Measurements from ENCODE around the gene DNAJB9. TPM values are rescaled to one million over a fixed set of nuclear protein-coding genes. Genes with fewer than 3 reads are reported as not detected.

Gene DNAJB9
- polyA plus RNA-seq, 1 donor (not counting 4 experiments of a cell fraction or from before 2014, with no cell fraction given): 13.4 TPM

- Histone ChIP-seq H2AFZ (ENCODE audit: control insufficient read depth, low read length) (no peak overlapping the region), H3K36me3 (ENCODE audit: control insufficient read depth in 2 of 2, extremely low read depth in 1 of 2, insufficient read depth in 2 of 2, low read length in 2 of 2) (no peaks in the 10 kb centered on the region), H3K4me2 (ENCODE audit: control insufficient read depth, extremely low read depth, insufficient read depth, low read depth, low read length) (no peak overlapping the region), H3K27me3 (ENCODE audit: control insufficient read depth, extremely low read depth, insufficient read depth, low read length) (no peaks in the 10 kb centered on the region), H3K4me3 (ENCODE audit: control insufficient read depth in 2 of 3, extremely low read depth in 1 of 3, insufficient read depth in 2 of 3, low read depth in 1 of 3, low read length in 3 of 3) (no peak overlapping the region), H3K9me1 (ENCODE audit: control insufficient read depth, extremely low read depth, insufficient read depth, low read length) (no peaks in the 10 kb centered on the region), H3K9me3 (ENCODE audit: control insufficient read depth, low read depth, low read length) (no peaks in the 10 kb centered on the region), H3K27ac (ENCODE audit: control insufficient read depth, insufficient read depth, low read length) (no peak overlapping the region), H4K20me1 (ENCODE audit: control insufficient read depth, extremely low read depth, insufficient read depth, low read length) (no peaks in the 10 kb centered on the region), H3K79me2 (ENCODE audit: control insufficient read depth, insufficient read depth, low read length) (no peaks in the 10 kb centered on the region), H3K9ac (ENCODE audit: control insufficient read depth, extremely low read depth, insufficient read depth, low read length) (no peak overlapping the region), H3K4me1 (ENCODE audit: control insufficient read depth, extremely low read depth, insufficient read depth, low read length) (no peaks in the 10 kb centered on the region)
- FAIRE-seq (no peak), DNase-seq (ENCODE audit: low read depth, low spot score) (no peak)
- TF ChIP-seq EZH2 (IDR thresholded peaks at IDR 0.05; ENCODE audit: low read length): no peak
- no peak for TF ChIP-seq CTCF (optimal IDR thresholded peaks at IDR 0.05 in 1 of 3, IDR thresholded peaks at IDR 0.05 in 1 of 3, conservative IDR thresholded peaks at IDR 0.05 in 1 of 3; ENCODE audit: extremely low read depth in 1 of 3, insufficient read depth in 2 of 3, low read length in 3 of 3)
- dilution Hi-C loops (cut with MboI; ENCODE audit: extremely low pct_ligation_motif_present, low sequenced_read_pairs): no loop called here
These were observed 53.5 kb downstream of the DNAJB9 start for GRCh38 chr7:108623220-108623619.

Other genes with a start within 250 kb of the DNAJB9 start
- 4.0 to 5.2 TPM (median 4.3 TPM) in 3 replicates for gene NRCAM, start 113.4 kb upstream of the DNAJB9 start, polyA plus RNA-seq
- gene PNPLA8, start 43.7 kb upstream of the DNAJB9 start, polyA plus RNA-seq: 10.8 to 23.1 TPM (median 16.3 TPM) in 3 replicates
- 4.9 to 9.2 TPM (median 6.6 TPM) in 3 replicates for gene THAP5, start 168 bp upstream of the DNAJB9 start, polyA plus RNA-seq